GM21515 (cell line): Measurements from ENCODE around the gene PARVA.
"Not testable (repeated sequence)": the region's sequence is repeated elsewhere in the genome, so short reads cannot be mapped to it uniquely, and the experiment has no call there.

Experiments
- ATAC-seq: cut with Tn5 transposase; IDR thresholded peaks from one replicate; pipeline ENCODE4 v1.9.1; 2021; ENCODE audit not compliant: unreplicated experiment

The PARVA gene, protein sequence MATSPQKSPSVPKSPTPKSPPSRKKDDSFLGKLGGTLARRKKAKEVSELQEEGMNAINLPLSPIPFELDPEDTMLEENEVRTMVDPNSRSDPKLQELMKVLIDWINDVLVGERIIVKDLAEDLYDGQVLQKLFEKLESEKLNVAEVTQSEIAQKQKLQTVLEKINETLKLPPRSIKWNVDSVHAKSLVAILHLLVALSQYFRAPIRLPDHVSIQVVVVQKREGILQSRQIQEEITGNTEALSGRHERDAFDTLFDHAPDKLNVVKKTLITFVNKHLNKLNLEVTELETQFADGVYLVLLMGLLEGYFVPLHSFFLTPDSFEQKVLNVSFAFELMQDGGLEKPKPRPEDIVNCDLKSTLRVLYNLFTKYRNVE

GRCh38 chr11:12377106-12377823, at the start of gene PARVA:
TSS of gene PARVA (plus strand) at chr11:12377571. CDS start at chr11:12377648, 77 bp downstream.
- ATAC-seq: no peak

DNA sequence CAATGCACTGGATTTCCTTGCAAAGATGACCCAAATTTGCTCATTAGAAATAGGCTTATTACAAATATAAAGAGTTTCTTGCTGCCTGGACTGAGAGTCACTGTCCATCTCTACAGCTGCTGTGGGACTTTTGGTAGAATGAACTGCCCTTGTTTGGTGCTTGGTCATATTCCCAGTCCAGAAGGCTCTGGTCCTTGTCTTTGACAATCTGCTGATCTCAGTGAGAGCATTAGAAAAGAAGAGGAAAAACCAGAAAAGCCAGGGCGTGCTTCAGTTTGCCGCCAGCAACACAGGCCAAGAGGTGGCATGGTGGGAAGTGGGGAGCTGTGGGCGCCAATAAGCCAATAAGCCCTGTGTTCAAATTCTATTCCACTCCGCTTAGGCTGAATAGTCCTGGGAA, 48.2 kb upstream of the PARVA start:
- no peak for ATAC-seq

DNA sequence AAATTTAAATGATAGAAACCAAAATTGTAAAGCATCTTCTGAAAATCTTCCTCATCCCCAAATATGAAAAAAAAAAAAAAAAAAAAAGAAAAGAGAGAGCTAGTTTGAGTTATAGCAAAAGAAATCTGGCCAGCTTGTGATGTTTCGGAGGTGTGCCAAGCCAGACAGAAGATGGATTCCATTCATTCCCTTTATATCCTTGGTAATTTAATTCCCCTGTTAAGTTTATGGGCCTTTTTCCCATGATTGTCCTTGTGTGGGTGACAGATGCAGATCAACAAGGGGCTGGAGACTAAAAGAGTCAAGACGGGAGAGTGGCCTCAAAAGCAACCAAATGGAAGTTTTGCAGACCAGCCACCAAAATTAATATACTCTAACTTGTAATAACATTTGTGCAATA, 47.6 kb upstream of the PARVA start:
- ATAC-seq: no peak

- no peak for ATAC-seq
These were observed 46.7 kb upstream of the PARVA start for GRCh38 chr11:12330485-12331231.

- ATAC-seq: no peak
These were observed 46.0 kb upstream of the PARVA start for GRCh38 chr11:12331239-12331874.

GRCh38 chr11:12343526-12343925, 33.8 kb upstream of the PARVA start:
- no peak for ATAC-seq

DNA sequence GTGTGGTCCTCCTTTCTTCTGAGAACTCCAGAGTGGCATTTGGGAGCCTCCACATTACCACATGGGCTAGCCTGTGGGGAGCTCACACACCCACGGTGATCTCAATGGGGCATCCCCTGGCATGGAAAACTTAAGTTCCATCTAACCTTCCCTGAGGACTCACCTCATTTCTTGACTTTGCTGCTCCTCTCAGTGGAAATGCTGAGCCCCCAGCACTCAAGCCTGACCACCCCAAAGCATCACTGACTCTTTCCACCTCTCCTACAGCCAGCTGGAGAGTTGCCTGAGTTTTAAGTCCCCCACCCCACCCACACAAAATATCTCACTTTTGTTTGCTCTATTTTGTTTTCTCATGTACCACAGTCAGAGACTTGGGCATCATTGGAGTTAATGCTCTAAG, 23.8 kb upstream of the PARVA start:
- no peak for ATAC-seq

DNA sequence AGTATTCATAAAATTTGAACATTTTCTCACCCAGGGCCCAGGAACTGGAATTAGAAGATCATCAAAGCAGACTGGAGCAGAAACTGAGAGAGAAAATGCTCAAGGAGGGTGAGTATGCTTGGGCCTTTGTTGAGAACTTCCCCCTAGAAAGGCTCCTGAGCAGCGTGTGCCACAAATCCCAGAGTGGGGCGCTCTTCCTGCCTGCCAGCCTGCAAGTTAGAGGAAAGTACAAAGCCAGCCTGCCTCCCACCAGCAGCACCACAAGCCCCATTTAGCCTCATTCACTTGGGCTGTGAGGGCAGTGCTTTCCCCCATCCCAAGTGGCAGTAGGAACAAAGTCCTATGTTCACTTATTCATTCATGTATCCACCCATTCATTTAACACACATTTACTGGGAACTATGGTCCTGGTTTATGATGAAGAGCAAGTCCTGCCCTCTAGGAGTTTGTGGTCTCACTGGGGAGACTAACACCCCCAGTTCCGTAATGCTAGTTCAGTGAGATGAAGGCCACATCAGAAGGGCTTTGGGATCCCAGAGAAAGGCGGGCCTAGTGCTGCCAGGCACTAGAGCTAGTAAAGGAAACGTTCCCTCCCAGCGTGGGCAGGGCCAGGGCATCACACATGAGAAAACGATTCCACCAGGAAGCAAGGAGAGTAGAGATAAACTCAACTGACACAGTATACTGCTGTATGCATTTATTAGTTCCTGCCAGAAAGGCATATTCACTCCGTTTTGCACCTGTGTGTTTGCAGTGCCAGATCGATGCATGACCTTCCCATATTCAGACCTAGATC, 22.4 kb upstream of the PARVA start:
- no peak for ATAC-seq

DNA sequence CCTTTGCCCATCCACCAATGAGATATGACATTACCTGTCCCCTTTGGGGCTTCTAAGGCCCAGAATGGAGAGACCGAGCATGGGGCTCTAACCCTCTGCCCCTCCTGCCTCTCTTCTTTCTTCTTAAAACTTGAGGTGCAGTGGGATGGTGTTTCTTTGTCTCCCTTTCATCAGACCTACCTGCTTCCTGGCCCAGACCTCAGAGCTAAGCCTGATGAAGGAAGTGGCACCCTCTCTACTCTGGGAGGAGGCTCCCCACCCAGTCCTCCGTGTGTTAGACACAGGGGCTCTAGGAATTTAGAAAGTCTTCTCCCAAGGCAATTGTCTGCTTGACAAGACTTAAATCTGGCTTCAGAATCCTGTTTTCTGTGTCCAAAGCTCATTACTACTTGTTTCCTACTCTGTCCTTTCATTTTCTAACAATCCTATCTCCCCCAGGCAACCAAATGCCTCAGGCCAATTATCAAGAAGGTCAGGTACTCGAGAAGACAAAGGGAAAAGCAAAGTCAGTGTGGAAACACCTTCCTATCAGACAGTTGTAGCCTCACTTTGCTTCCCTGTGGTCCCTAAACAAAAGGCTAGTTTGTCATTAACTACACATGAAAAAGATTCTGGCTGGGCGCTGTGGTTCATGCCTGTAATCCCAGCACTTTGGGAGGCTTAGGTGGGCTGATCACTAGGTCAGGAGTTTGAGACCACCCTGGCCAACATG, 20.3 kb upstream of the PARVA start:
- no peak for ATAC-seq

GRCh38 chr11:12357697-12358096, 19.7 kb upstream of the PARVA start:
- ATAC-seq: not testable (repeated sequence)

- ATAC-seq: no peak
These were observed 18.8 kb upstream of the PARVA start for GRCh38 chr11:12358302-12359188.

- no peak for ATAC-seq
These were observed 17.6 kb upstream of the PARVA start for GRCh38 chr11:12359761-12360160.

DNA sequence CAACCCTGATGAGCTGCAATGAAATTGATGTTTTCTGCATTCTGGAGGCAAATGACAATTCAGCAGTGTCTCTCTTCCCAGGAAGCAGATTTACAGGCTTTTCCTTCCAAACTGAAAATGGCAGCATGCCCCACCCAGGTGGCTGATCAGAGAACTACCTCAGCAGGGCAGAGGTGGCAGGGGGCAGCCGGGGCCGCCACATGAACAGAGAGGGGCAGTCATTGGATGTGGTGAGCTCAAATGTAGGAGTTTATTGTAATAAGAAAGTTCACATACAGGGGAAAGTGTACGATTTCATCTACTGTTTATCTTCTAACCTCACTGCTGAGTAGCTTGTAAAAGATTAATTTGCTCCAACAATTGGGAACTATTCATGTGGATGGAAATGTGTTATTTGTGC, 15.7 kb upstream of the PARVA start:
- no peak for ATAC-seq

DNA sequence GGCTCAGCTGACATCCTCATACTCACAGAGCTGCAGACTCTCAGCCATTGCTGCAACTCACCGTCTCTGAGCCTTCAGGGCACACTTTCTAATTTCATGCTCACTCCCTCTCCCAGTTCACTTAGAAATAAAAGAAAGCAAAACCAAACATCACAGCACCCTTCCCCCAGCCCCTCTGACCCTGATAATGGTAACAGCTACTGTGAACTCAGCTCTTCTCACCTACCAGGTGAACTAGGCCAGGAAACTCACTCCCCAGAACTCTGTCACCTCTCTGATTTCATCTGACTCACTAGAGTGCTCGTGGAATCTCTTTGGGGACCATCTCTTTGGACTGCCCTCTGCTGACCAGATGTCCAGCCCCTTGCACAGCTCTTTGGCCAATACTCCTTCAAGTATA, 14.5 kb upstream of the PARVA start:
- ATAC-seq: no peak

DNA sequence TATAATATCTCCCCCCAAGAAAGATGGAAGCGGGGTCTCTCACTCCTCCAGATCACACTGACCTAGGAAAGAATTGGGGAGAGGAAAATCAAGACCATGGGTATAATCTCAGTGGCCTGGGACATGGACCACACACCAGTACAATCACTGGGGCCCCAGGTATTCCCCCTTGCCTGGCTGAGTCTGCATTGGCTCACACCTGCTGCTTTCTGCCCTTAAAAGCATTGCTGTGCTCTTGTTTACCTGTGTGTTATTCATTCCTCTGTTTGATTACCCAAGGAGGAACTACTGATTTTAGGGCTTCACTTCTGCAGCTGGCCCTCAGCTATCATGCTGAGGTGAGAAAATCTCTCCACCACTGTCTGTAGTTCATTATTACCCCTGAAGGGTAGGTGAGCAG, 14.0 kb upstream of the PARVA start:
- no peak for ATAC-seq

GRCh38 chr11:12365965-12366575, 11.3 kb upstream of the PARVA start:
- not testable (repeated sequence) for ATAC-seq

DNA sequence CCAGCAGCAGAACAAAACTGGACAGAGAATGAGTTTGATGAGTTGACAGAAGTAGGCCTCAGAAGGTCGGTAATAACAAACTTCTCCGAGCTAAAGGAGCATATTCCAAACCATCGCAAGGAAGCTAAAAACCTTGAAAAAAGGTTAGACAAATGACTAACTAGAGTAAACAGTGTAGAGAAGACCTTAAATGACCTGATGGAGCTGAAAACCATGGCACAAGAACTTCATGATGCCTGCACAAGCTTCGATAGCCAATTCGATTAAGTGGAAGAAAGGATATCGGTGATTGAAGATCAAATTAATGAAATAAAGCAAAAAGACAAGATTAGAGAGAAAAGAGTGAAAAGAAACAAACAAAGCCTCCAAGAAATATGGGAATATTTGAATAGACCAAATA, 10.3 kb upstream of the PARVA start:
- ATAC-seq: not testable (repeated sequence)

DNA sequence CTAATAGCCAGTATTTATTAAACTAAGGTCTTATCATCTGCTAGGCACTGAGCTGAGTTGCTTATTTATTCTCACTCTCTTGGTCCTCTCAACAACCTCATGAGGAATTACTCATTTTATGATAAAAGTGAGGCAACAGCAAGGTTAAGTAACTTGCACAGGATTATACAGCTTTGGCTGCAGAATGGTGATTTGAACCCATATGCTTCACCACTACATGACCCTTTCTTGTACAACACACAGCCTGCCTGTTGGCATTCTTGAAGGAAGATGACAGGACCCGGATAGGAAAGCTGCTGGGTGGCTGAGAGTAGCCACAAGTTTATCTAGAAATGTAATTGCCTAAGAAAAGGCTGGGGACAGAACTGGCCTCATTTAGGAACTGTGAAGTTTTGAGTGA, 5.3 kb upstream of the PARVA start:
- no peak for ATAC-seq
